ENCODE data around the gene ARID5A.

The ARID5A gene

DNA sequence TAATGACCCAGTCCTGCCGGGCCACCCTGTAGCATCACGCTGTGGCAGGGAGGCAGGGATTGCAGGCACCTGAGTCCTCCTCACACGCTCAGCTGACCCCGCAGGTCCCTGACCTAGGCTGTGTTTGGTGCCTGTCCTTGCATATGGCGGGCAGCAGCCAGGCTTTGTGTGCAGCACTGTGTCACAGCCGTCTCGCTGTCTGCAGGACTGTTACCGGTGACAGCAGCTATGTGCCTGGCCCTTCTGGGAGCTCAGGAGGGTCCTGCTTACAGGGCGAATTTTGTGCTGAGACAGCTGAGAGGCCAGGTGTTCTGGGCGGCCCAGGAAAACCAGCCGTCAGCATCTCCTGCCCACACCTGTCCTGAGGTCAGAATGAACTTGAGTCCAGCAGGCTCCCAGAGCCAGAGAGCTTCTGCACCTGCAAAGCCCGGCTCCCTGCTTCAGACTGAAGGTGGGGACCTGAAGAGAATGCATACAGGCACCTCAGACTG is 10.4 kb upstream of the ARID5A start:
- POLR2A ChIA-PET (ENCODE audit: low non-redundant PET) = no interaction called here

DNA sequence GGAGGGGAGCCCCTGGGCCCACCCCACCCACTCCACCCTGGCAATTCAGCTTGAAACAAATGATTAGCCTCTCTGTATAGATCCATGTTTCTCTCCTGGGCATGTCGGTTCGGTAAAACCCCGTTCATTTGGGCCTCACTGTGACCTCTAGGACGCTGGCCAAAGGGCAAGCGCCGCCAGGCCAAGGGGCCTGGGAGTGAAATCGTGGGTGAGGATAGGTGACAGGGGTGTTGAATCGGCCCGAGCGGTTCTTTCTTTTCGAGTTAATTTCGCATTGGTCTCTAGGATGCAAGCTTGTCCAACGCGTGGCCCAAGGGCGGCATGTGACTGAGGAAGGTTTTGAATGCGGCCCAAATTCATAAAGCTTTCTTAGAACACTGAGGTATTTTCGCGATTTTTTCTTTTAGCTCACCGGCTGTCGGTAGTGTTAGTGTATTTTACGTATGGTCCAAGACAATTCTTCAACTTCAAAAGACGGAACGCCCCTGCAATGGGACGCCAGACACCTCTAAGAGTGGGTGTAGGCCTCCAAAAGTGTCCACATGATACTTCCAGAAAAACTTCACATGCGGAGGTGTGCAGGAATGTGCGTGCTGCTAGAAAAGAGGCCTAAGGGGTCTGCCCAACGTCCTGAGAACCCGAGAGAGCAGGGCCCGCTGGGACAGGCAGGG is 9.8 kb upstream of the ARID5A start:
- DNase-seq (ENCODE audit: low spot score) = no peak
- TF ChIP-seq, protein P1, sequence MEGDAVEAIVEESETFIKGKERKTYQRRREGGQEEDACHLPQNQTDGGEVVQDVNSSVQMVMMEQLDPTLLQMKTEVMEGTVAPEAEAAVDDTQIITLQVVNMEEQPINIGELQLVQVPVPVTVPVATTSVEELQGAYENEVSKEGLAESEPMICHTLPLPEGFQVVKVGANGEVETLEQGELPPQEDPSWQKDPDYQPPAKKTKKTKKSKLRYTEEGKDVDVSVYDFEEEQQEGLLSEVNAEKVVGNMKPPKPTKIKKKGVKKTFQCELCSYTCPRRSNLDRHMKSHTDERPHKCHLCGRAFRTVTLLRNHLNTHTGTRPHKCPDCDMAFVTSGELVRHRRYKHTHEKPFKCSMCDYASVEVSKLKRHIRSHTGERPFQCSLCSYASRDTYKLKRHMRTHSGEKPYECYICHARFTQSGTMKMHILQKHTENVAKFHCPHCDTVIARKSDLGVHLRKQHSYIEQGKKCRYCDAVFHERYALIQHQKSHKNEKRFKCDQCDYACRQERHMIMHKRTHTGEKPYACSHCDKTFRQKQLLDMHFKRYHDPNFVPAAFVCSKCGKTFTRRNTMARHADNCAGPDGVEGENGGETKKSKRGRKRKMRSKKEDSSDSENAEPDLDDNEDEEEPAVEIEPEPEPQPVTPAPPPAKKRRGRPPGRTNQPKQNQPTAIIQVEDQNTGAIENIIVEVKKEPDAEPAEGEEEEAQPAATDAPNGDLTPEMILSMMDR (conservative IDR thresholded peaks at IDR 0.05; ENCODE audit: low read depth) = no peak
- no peak overlapping the region for H3K27ac ChIP-seq
- CTCF ChIA-PET = interaction anchor here (0.7 to 1.1 kb wide), 3 partner anchors 17 to 176 kb away, joined by 3 to 4 read pairs (median 3); no protein-coding TSS in a partner anchor
- POLR2A ChIA-PET (ENCODE audit: low non-redundant PET) = no interaction called here

More for the DNA sequence above, 10.4 kb upstream of the ARID5A start:
- no peak for DNase-seq (ENCODE audit: low spot score)
- CTCF ChIA-PET = interaction anchor here (0.7 to 1.1 kb wide), 4 partner anchors 16 to 175 kb away, joined by 3 to 4 read pairs (median 3); no protein-coding TSS in a partner anchor
- no peak overlapping the region for H3K27ac ChIP-seq
- TF ChIP-seq, protein P1 (conservative IDR thresholded peaks at IDR 0.05; ENCODE audit: low read depth) = no peak

DNA sequence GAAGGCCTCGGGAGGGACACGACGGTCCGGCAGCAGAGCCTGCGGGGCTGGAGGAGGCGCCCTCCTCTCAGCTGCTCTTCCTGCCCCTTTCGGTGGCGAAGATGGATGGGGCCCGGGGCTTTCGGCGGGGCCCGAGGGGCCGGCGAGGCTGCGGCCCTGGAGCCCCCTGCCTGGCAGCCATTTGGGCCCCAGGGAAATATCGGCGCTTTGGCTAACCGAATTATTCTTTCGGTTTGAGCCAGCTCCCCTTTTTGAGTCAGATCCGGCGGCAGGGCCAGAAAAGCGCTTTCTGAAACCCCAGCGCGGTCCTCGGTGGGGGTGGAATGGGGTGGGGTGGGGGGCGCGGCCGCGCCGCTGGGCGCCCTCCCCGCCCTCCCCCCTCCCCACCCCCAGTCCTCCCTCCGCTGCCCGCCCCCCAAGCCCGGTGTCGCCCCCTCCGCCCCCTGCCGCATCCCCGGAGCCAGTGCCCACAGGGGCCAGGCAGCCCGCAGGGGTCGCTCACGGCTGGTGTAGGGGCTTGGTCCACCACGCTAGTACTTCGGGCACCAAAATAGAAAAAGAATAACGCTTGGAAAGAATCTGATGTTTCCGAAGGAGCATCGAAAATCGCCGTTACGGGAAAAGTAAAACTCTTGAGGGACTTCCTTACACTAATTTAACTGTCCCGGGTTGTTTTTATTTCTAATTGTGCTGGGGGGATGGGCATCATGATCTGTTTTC is 9.1 kb upstream of the ARID5A start:
- H3K27ac ChIP-seq = no peak overlapping the region
- no peak for DNase-seq (ENCODE audit: low spot score)
- TF ChIP-seq, protein P1 (conservative IDR thresholded peaks at IDR 0.05; ENCODE audit: low read depth) = no peak
- POLR2A ChIA-PET (ENCODE audit: low non-redundant PET) = no interaction called here
- CTCF ChIA-PET = interaction anchor here (1.1 to 1.6 kb wide), 2 partner anchors 18 to 23 kb away, joined by 3 to 6 read pairs; no protein-coding TSS in a partner anchor

DNA sequence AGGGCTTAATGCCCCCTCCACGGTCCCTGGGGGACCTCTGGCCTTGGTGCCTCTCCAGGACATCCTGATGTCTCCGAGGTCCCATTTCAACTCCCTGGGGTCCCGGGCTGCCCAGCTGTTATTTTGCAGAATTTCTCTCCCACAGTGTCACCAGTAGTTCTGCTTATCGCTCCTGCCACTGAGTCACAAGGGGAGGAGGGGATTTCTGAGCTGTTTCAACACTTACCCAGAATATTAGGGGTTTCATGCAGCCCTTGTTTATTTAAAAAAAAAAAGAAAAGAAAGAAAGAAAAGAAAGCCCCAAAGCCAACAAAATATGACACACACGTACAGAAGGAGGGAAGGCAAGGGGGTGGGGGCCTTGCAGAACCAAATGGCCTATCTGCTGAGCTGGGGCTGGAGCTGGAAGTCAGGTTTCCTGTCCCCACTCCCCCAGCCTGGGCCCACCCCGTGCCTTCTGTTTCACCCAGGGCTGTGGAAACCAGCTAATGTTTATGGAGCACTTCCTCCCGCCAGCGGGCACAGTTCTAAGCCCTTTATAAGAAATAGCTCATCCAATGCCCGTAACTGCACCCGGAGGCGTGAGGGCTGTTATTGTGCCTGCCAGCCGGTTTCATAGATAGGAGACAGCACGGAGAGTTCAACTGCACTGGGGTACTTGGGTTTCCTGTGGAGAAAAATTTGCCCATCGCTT is 8.4 kb upstream of the ARID5A start:
- no peak overlapping the region for H3K27ac ChIP-seq
- TF ChIP-seq, protein P1 (conservative IDR thresholded peaks at IDR 0.05; ENCODE audit: low read depth) = no peak
- no peak for DNase-seq (ENCODE audit: low spot score)
- ChIA-PET CTCF (interaction anchor here (1.6 kb wide), 1 partner anchor 19 kb away, joined by 6 read pairs; no protein-coding TSS in a partner anchor), POLR2A (ENCODE audit: low non-redundant PET) (no interaction called here)

DNA sequence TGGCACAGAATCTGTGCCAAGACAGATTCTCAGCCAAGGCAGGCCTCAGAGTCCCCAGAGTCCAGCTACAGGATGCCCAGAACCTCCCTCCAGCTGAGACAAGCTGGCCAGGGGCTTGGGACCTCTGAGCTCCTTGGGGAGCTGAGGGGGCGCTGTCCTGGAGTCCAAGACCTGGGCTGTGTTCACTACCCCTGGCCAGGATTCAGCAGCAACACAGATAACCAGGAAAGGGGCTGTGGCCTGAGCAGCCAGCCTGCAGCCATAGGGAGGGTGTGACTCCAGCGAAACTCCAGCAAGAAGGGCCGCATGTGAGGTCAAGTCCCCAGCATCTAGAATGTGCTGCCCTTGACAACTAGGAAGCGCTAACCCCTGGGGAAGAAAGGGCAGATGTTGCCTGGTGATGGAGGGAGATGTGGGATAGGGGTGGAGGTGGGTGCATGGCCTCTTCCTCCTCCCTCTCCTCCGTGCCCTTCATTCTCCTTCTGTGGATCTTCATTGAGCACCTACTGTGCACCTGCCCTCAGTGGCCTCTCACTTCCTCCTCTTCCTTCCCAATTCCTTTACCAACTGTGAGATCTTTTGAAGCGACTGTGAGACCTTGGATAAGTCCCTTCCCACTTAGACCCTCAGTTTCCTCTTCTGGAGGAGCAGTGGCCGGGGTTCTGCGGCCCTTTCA is 7.7 kb upstream of the ARID5A start:
- DNase-seq (ENCODE audit: low spot score) = no peak
- no peak overlapping the region for H3K27ac ChIP-seq
- POLR2A ChIA-PET (ENCODE audit: low non-redundant PET) = no interaction called here
- CTCF ChIA-PET = interaction anchor here (1.6 kb wide), 1 partner anchor 19 kb away, joined by 6 read pairs; no protein-coding TSS in a partner anchor
- TF ChIP-seq, protein P1 (conservative IDR thresholded peaks at IDR 0.05; ENCODE audit: low read depth) = no peak
